H1 (cell line): ENCODE data around the gene IFIT2. TPM values are rescaled to one million over a fixed set of nuclear protein-coding genes. Genes with fewer than 3 reads are reported as not detected.

Source experiments
- CHD1 ChIP-seq: IDR thresholded peaks from 2 replicates; pipeline ENCODE4 v1.6.1; 2012; ENCODE audit warnings: low read depth, low read length, improper control_type of control experiment
- CHD7 ChIP-seq: fragments of 300-600 bp; sonication (generic); IDR thresholded peaks from 2 replicates; pipeline ENCODE4 v1.7.1; 2012; ENCODE audit warnings: low read length, moderate library complexity, mild to moderate bottlenecking, inconsistent platforms; ENCODE audit not compliant: insufficient replicate concordance
- EGR1 ChIP-seq: IDR thresholded peaks from 2 replicates; pipeline ENCODE4 v1.6.1; 2011; ENCODE audit warnings: low read depth, low read length, borderline replicate concordance
- SAP30 ChIP-seq: fragments of 300-600 bp; sonication (generic); IDR thresholded peaks from 2 replicates; pipeline ENCODE4 v1.7.1; 2012; ENCODE audit warnings: low read length, moderate library complexity, mild to moderate bottlenecking, inconsistent platforms; ENCODE audit not compliant: insufficient read depth, insufficient replicate concordance
- SRF ChIP-seq: IDR thresholded peaks from 2 replicates; pipeline ENCODE4 v1.6.1; 2011; ENCODE audit warnings: mild to moderate bottlenecking, low read depth, low read length, moderate library complexity
- SUZ12 ChIP-seq: fragments of 200-600 bp; sonication (generic); IDR thresholded peaks from 2 replicates; pipeline ENCODE4 v1.6.1; 2012; ENCODE audit warnings: mild to moderate bottlenecking, inconsistent platforms, low read length, moderate library complexity, mixed read lengths
- TBP ChIP-seq: IDR thresholded peaks from 2 replicates; pipeline ENCODE4 v1.6.1; 2011; ENCODE audit warnings: low read depth, low read length, improper control_type of control experiment
- ZNF274 ChIP-seq: IDR thresholded peaks from 2 replicates; pipeline ENCODE4 v1.7.0; 2012; ENCODE audit warnings: low read length, borderline replicate concordance; ENCODE audit errors: extremely low read depth
- polyA plus RNA-seq, 7 experiments: library from polyadenylated mRNA; depleted of rRNA in 3 of 7; stranded (reverse) in 5 of 7; unstranded in 2 of 7; fragments of >200 nt in 5 of 7; fragments of 200-250 nt in 2 of 7; gene quantifications; 1 replicate in 5 of 7; 2 replicates in 1 of 7; 4 replicates in 1 of 7; pipeline versions ENCODE4 v1.2.1 to v1.2.3, GENCODE V29; 2011 to 2013; ENCODE audit warnings: missing spikeins in 2 of 7, mixed read lengths in 2 of 7
- total RNA-seq: library from RNA; stranded (reverse); fragmentation: NEBNext Ultra II Directional; extraction: Animal tissue kit (Norgen Biotek cat#: 25700); gene quantifications from 2 replicates; pipeline ENCODE4 v1.2.1, GENCODE V29; 2021

Gene IFIT2
- total and polyA plus RNA-seq, 2 of the 8 experiments (the other 6 are each of a cell fraction or from before 2014, with no cell fraction given) = 0.03 to 0.35 TPM

DNA sequence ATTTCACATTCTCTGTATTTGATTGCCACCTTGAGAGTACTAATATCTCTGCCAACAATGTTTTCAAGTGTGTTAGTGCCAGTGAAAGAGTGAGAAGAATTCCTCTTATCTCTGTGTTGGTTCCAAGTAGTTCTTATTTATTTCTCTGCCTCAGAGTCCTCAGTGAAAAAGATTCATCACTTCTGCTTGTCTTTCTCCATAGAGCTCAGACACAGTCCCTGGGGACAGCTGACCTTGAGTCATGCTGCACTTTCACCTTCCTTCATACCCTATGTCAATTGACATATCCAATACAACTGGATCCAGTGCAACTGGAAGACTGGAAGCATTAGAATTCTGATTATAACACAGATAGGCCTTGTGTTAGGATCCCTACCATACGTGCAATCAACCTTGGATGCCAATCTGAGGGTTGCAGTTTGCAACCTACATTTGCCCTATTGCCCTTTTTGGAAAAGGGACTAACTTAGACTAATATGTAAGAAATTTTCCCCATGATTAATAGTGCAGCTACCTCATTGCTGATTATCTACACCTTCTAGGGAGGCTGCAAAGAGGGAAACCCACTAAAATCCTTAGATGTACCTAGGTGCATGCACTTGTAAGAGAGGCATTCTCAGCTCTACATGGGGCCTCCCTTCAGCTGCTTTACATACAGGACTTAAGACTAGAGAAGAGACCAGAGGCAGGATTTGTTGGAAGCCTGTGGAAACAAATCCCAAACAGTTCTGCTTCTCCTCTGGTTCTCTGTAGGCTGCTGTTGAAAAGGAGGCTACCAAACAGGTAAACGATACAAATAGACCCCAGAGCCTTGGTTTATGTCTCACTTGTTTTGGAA is 8.4 kb downstream of the IFIT2 start (continued):
- TF ChIP-seq CHD7 = no peak
- no peak for TF ChIP-seq EGR1
- TF ChIP-seq SAP30 = no peak
- TF ChIP-seq CHD1 = no peak
- no peak for TF ChIP-seq SUZ12
- no peak for TF ChIP-seq ZNF274
- TF ChIP-seq TBP = no peak
- TF ChIP-seq SRF = no peak
